ENCODE measurements around the gene PFDN1. TPM values are rescaled to one million over a fixed set of nuclear protein-coding genes. Genes with fewer than 3 reads are reported as not detected.

PFDN1 gene
- total and polyA plus RNA-seq, 9 of the 15 experiments (the other 6 are each of a cell fraction or from before 2014, with no cell fraction given): 45.5 to 215 (median 78.0) TPM

DNA sequence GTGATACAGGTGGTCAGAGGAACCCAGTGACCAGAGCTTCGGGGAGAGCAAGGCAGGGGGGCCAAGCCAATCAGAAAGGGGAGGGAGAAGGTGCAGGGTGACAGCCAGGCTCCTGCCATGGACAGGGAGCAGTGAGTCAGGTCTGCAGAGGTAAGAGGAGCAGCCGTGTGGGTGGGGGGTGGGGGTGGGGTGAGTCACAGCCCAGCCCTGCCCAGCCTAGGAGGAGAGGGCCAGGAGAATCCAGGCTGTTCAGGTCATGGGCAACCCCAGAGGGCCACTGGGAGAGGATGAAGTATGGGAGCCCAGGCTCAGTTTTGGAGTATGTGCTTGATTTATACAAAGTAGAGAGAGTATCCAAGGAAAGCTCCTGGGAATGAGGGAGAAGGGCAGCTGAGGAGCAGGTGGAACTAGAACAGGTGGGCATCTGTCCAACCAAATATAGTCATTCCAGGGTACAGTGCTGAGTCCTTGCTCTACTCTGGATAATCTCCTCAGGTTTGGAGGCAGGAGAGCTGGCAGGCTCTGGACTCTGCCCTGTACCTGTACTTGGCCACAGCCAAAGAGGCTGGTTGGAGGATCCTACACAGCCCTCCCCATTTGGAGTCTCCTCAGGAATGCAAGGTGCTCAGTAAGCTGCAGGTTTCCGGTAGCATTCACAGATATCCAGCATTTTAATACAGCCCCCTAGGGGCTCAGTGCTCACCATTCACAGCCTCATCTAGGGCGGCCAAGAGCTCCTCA, 42.0 kb upstream of the PFDN1 start (continued):
- TF ChIP-seq, protein P1, sequence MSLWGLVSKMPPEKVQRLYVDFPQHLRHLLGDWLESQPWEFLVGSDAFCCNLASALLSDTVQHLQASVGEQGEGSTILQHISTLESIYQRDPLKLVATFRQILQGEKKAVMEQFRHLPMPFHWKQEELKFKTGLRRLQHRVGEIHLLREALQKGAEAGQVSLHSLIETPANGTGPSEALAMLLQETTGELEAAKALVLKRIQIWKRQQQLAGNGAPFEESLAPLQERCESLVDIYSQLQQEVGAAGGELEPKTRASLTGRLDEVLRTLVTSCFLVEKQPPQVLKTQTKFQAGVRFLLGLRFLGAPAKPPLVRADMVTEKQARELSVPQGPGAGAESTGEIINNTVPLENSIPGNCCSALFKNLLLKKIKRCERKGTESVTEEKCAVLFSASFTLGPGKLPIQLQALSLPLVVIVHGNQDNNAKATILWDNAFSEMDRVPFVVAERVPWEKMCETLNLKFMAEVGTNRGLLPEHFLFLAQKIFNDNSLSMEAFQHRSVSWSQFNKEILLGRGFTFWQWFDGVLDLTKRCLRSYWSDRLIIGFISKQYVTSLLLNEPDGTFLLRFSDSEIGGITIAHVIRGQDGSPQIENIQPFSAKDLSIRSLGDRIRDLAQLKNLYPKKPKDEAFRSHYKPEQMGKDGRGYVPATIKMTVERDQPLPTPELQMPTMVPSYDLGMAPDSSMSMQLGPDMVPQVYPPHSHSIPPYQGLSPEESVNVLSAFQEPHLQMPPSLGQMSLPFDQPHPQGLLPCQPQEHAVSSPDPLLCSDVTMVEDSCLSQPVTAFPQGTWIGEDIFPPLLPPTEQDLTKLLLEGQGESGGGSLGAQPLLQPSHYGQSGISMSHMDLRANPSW (CRISPR knock-in tag; IDR thresholded peaks at IDR 0.05): no peak
- no peak for TF ChIP-seq POU5F1 (IDR thresholded peaks at IDR 0.05; ENCODE audit: borderline replicate concordance, low read depth, low read length, partially characterized antibody)
- no peak for TF ChIP-seq BACH1 (tag; IDR thresholded peaks at IDR 0.05)
- peak; percentile 92 for TF ChIP-seq EGR1 (conservative IDR thresholded peaks at IDR 0.05)
- TF ChIP-seq ZBED1 (IDR thresholded peaks at IDR 0.05): no peak
- TF ChIP-seq, protein P2, sequence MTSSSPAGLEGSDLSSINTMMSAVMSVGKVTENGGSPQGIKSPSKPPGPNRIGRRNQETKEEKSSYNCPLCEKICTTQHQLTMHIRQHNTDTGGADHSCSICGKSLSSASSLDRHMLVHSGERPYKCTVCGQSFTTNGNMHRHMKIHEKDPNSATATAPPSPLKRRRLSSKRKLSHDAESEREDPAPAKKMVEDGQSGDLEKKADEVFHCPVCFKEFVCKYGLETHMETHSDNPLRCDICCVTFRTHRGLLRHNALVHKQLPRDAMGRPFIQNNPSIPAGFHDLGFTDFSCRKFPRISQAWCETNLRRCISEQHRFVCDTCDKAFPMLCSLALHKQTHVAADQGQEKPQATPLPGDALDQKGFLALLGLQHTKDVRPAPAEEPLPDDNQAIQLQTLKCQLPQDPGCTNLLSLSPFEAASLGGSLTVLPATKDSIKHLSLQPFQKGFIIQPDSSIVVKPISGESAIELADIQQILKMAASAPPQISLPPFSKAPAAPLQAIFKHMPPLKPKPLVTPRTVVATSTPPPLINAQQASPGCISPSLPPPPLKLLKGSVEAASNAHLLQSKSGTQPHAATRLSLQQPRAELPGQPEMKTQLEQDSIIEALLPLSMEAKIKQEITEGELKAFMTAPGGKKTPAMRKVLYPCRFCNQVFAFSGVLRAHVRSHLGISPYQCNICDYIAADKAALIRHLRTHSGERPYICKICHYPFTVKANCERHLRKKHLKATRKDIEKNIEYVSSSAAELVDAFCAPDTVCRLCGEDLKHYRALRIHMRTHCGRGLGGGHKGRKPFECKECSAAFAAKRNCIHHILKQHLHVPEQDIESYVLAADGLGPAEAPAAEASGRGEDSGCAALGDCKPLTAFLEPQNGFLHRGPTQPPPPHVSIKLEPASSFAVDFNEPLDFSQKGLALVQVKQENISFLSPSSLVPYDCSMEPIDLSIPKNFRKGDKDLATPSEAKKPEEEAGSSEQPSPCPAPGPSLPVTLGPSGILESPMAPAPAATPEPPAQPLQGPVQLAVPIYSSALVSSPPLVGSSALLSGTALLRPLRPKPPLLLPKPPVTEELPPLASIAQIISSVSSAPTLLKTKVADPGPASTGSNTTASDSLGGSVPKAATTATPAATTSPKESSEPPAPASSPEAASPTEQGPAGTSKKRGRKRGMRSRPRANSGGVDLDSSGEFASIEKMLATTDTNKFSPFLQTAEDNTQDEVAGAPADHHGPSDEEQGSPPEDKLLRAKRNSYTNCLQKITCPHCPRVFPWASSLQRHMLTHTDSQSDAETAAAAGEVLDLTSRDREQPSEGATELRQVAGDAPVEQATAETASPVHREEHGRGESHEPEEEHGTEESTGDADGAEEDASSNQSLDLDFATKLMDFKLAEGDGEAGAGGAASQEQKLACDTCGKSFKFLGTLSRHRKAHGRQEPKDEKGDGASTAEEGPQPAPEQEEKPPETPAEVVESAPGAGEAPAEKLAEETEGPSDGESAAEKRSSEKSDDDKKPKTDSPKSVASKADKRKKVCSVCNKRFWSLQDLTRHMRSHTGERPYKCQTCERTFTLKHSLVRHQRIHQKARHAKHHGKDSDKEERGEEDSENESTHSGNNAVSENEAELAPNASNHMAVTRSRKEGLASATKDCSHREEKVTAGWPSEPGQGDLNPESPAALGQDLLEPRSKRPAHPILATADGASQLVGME (CRISPR knock-in tag; IDR thresholded peaks at IDR 0.05): no peak
- TF ChIP-seq ZC3H11A (IDR thresholded peaks at IDR 0.05; ENCODE audit: low read depth, low read length): no peak
- TF ChIP-seq BRD9 (IDR thresholded peaks at IDR 0.05; ENCODE audit: low read depth, partially characterized antibody): no peak
- TF ChIP-seq FOSL1 (tag; conservative IDR thresholded peaks at IDR 0.05): peak; percentile 61
- no peak for TF ChIP-seq ZNF707 (CRISPR knock-in tag; conservative IDR thresholded peaks at IDR 0.05)
- TF ChIP-seq JUN (IDR thresholded peaks at IDR 0.05; ENCODE audit: borderline replicate concordance, low read depth, low read length): peak; percentile 59; the same call in 1 of the 2 replicates
- no peak for TF ChIP-seq JUN (CRISPR knock-in tag; IDR thresholded peaks at IDR 0.05; ENCODE audit: borderline replicate concordance)
- TF ChIP-seq CBX2 (IDR thresholded peaks at IDR 0.05; ENCODE audit: insufficient read depth, low read length, poor library complexity, severe bottlenecking): no peak
- 0 out of 2 replicates have a peak, but pooled peaks have one; percentile 32 for TF ChIP-seq SMARCA4 (IDR thresholded peaks at IDR 0.05)

Data from K562 (cell line).